NCI-H1694 treated with DMSO at 0.1 percent for 48 hours (cell line): Measurements from ENCODE around the gene USP47.

Experiments used
- DNase-seq: peaks from one replicate; lab custom pipeline; 2025; lab: John Stamatoyannopoulos, UW

USP47 gene

GRCh38 chr11:11982461-11982860, 140.7 kb downstream of the USP47 start:
- DNase-seq = no peak

- no peak for DNase-seq
These were observed 141.2 kb downstream of the USP47 start for GRCh38 chr11:11982975-11983374.

- DNase-seq = no peak
These were observed 141.7 kb downstream of the USP47 start for GRCh38 chr11:11983427-11983826.

GRCh38 chr11:11984563-11984962, 142.8 kb downstream of the USP47 start:
- no peak for DNase-seq

GRCh38 chr11:11985016-11985715, 143.4 kb downstream of the USP47 start:
- DNase-seq = no peak

GRCh38 chr11:11985954-11986949, 144.5 kb downstream of the USP47 start:
- DNase-seq = no peak

- DNase-seq = no peak
These were observed 145.8 kb downstream of the USP47 start for GRCh38 chr11:11987503-11988022.

GRCh38 chr11:11988099-11988651, 146.4 kb downstream of the USP47 start:
- DNase-seq = no peak

- no peak for DNase-seq
These were observed 147.0 kb downstream of the USP47 start for GRCh38 chr11:11988681-11989261.

- DNase-seq = no peak
These were observed 148.3 kb downstream of the USP47 start for GRCh38 chr11:11989774-11990744.

- no peak for DNase-seq
These were observed 150.8 kb downstream of the USP47 start for GRCh38 chr11:11992257-11993212.

- peak; percentile 41 for DNase-seq
These were observed 152.1 kb downstream of the USP47 start for GRCh38 chr11:11993839-11994238.

GRCh38 chr11:11995601-11996000, 153.8 kb downstream of the USP47 start:
- DNase-seq = no peak

GRCh38 chr11:11996321-11997048, 154.7 kb downstream of the USP47 start:
- DNase-seq = peak; percentile 28

GRCh38 chr11:11997049-11997322, 155.2 kb downstream of the USP47 start:
- no peak for DNase-seq

GRCh38 chr11:11998091-11998781, 156.5 kb downstream of the USP47 start:
- no peak for DNase-seq

- DNase-seq = no peak
These were observed 159.4 kb downstream of the USP47 start for GRCh38 chr11:12001186-12001585.

- DNase-seq = no peak
These were observed 161.6 kb downstream of the USP47 start for GRCh38 chr11:12003336-12003735.

GRCh38 chr11:12003815-12004214, 162.0 kb downstream of the USP47 start:
- no peak for DNase-seq
